ENCODE data around the gene LLCFC1. TPM values are rescaled to one million over a fixed set of nuclear protein-coding genes. Genes with fewer than 3 reads are reported as not detected.

LLCFC1 gene
- not detected for total RNA-seq

- ChIA-PET CTCF (no interaction called here), POLR2A (no interaction called here)
- H3K9me3 Mint-ChIP-seq (ENCODE audit: insufficient read depth) = no peaks in the 10 kb centered on the region
- DNase-seq (no peak), ATAC-seq (peak; percentile 30)
- H3K4me3 Mint-ChIP-seq = no peak within 1 kb of the TSS
- H3K4me1 Mint-ChIP-seq (ENCODE audit: low read depth) = no peaks in the 10 kb centered on the region
- H3K27ac Mint-ChIP-seq = no peak within 1 kb of the TSS
- H3K27me3 Mint-ChIP-seq (ENCODE audit: low read depth) = no peaks in the 10 kb centered on the region
- H3K36me3 Mint-ChIP-seq (ENCODE audit: low read depth) = no peaks in the 10 kb centered on the region
These were observed at the start of gene LLCFC1 for GRCh38 chr7:142939226-142939910. Gene LLCFC1, plus strand, starts transcription at chr7:142939484. Its CDS starts 138 bp downstream, at chr7:142939622.

- ChIA-PET CTCF (no interaction called here), POLR2A (no interaction called here)
- no peaks in the 10 kb centered on the region for H3K4me1 Mint-ChIP-seq (ENCODE audit: low read depth)
- H3K4me3 Mint-ChIP-seq = no peak overlapping the region
- DNase-seq = no peak
- H3K27ac Mint-ChIP-seq = no peak overlapping the region
- no peak for ATAC-seq
- H3K36me3 Mint-ChIP-seq (ENCODE audit: low read depth) = no peaks in the 10 kb centered on the region
- H3K9me3 Mint-ChIP-seq (ENCODE audit: insufficient read depth) = no peaks in the 10 kb centered on the region
- H3K27me3 Mint-ChIP-seq (ENCODE audit: low read depth) = no peaks in the 10 kb centered on the region
These were observed 49.5 kb upstream of the LLCFC1 start for GRCh38 chr7:142889816-142890215.

GRCh38 chr7:142890874-142891485 is 48.3 kb upstream of the LLCFC1 start:
- no peaks in the 10 kb centered on the region for H3K36me3 Mint-ChIP-seq (ENCODE audit: low read depth)

GRCh38 chr7:142891490-142892082 is 47.7 kb upstream of the LLCFC1 start:
- no peak overlapping the region for H3K27ac Mint-ChIP-seq
- no peaks in the 10 kb centered on the region for H3K9me3 Mint-ChIP-seq (ENCODE audit: insufficient read depth)
- no peaks in the 10 kb centered on the region for H3K36me3 Mint-ChIP-seq (ENCODE audit: low read depth)
- no peaks in the 10 kb centered on the region for H3K4me1 Mint-ChIP-seq (ENCODE audit: low read depth)
- no peak for DNase-seq
- H3K4me3 Mint-ChIP-seq = no peak overlapping the region
- H3K27me3 Mint-ChIP-seq (ENCODE audit: low read depth) = no peaks in the 10 kb centered on the region
- ATAC-seq = no peak
- POLR2A ChIA-PET = no interaction called here
- CTCF ChIA-PET = no interaction called here

More at GRCh38 chr7:142890874-142891485, 48.3 kb upstream of the LLCFC1 start:
- Mint-ChIP-seq H3K4me1 (ENCODE audit: low read depth) (no peaks in the 10 kb centered on the region), H3K4me3 (no peak overlapping the region), H3K27me3 (ENCODE audit: low read depth) (no peaks in the 10 kb centered on the region), H3K9me3 (ENCODE audit: insufficient read depth) (no peaks in the 10 kb centered on the region), H3K27ac (no peak overlapping the region)
- ChIA-PET CTCF (no interaction called here), POLR2A (no interaction called here)
- no peak for DNase-seq
- no peak for ATAC-seq

- ChIA-PET CTCF (no interaction called here), POLR2A (interaction anchor here (0.6 kb wide), 1 partner anchor 72 kb away, joined by 3 read pairs; no protein-coding TSS in a partner anchor)
- no peaks in the 10 kb centered on the region for H3K4me1 Mint-ChIP-seq (ENCODE audit: low read depth)
- H3K4me3 Mint-ChIP-seq = no peak overlapping the region
- DNase-seq (no peak), ATAC-seq (no peak)
- no peak overlapping the region for H3K27ac Mint-ChIP-seq
- no peaks in the 10 kb centered on the region for H3K27me3 Mint-ChIP-seq (ENCODE audit: low read depth)
- no peaks in the 10 kb centered on the region for H3K36me3 Mint-ChIP-seq (ENCODE audit: low read depth)
- no peaks in the 10 kb centered on the region for H3K9me3 Mint-ChIP-seq (ENCODE audit: insufficient read depth)
These were observed 46.3 kb upstream of the LLCFC1 start for GRCh38 chr7:142892951-142893350.

GRCh38 chr7:142894112-142894984 is 44.9 kb upstream of the LLCFC1 start:
- ChIA-PET POLR2A (interaction anchor here (0.8 kb wide), 1 partner anchor 20 kb away, joined by 3 read pairs; no protein-coding TSS in a partner anchor), CTCF (interaction anchor here (1.5 kb wide), 1 partner anchor 13 kb away, joined by 6 read pairs; no protein-coding TSS in a partner anchor)
- Mint-ChIP-seq H3K27ac (no peak overlapping the region), H3K9me3 (ENCODE audit: insufficient read depth) (no peaks in the 10 kb centered on the region), H3K4me3 (no peak overlapping the region), H3K27me3 (ENCODE audit: low read depth) (no peaks in the 10 kb centered on the region), H3K36me3 (ENCODE audit: low read depth) (no peaks in the 10 kb centered on the region), H3K4me1 (ENCODE audit: low read depth) (no peaks in the 10 kb centered on the region)
- ATAC-seq = no peak
- DNase-seq = no peak

- no peaks in the 10 kb centered on the region for H3K9me3 Mint-ChIP-seq (ENCODE audit: insufficient read depth)
- H3K36me3 Mint-ChIP-seq (ENCODE audit: low read depth) = no peaks in the 10 kb centered on the region
- CTCF ChIA-PET = interaction anchor here (1.5 kb wide), 1 partner anchor 14 kb away, joined by 6 read pairs; no protein-coding TSS in a partner anchor
- POLR2A ChIA-PET = interaction anchor here (0.8 kb wide), 1 partner anchor 21 kb away, joined by 3 read pairs; no protein-coding TSS in a partner anchor
- no peak overlapping the region for H3K27ac Mint-ChIP-seq
- no peak for ATAC-seq
- DNase-seq = no peak
- H3K4me1 Mint-ChIP-seq (ENCODE audit: low read depth) = no peaks in the 10 kb centered on the region
- peaks cover 3% of the 10 kb centered on the region for H3K27me3 Mint-ChIP-seq (ENCODE audit: low read depth)
- no peak overlapping the region for H3K4me3 Mint-ChIP-seq
These were observed 44.2 kb upstream of the LLCFC1 start for GRCh38 chr7:142894985-142895593.

- no peaks in the 10 kb centered on the region for H3K9me3 Mint-ChIP-seq (ENCODE audit: insufficient read depth)
- CTCF ChIA-PET = no interaction called here
- POLR2A ChIA-PET = no interaction called here
- H3K4me1 Mint-ChIP-seq (ENCODE audit: low read depth) = no peaks in the 10 kb centered on the region
- H3K27ac Mint-ChIP-seq = no peak overlapping the region
- H3K4me3 Mint-ChIP-seq = no peak overlapping the region
- peaks cover 4% of the 10 kb centered on the region for H3K27me3 Mint-ChIP-seq (ENCODE audit: low read depth)
- no peak for DNase-seq
- ATAC-seq = no peak
- no peaks in the 10 kb centered on the region for H3K36me3 Mint-ChIP-seq (ENCODE audit: low read depth)
These were observed 43.1 kb upstream of the LLCFC1 start for GRCh38 chr7:142896151-142896550.

- Mint-ChIP-seq H3K9me3 (ENCODE audit: insufficient read depth) (no peaks in the 10 kb centered on the region), H3K27ac (no peak overlapping the region), H3K27me3 (ENCODE audit: low read depth) (peaks cover 10% of the 10 kb centered on the region), H3K4me3 (no peak overlapping the region), H3K36me3 (ENCODE audit: low read depth) (no peaks in the 10 kb centered on the region), H3K4me1 (ENCODE audit: low read depth) (no peaks in the 10 kb centered on the region)
- DNase-seq (no peak), ATAC-seq (no peak)
- ChIA-PET CTCF (no interaction called here), POLR2A (no interaction called here)
These were observed 42.4 kb upstream of the LLCFC1 start for GRCh38 chr7:142896741-142897379.

- ChIA-PET CTCF (interaction anchor here (0.6 to 1.2 kb wide), 2 partner anchors 16 to 18 kb away, joined by 3 to 6 read pairs; no protein-coding TSS in a partner anchor), POLR2A (no interaction called here)
- H3K27ac Mint-ChIP-seq = no peak overlapping the region
- DNase-seq = no peak
- no peaks in the 10 kb centered on the region for H3K36me3 Mint-ChIP-seq (ENCODE audit: low read depth)
- no peak for ATAC-seq
- no peak overlapping the region for H3K4me3 Mint-ChIP-seq
- H3K27me3 Mint-ChIP-seq (ENCODE audit: low read depth) = peaks cover 15% of the 10 kb centered on the region
- H3K4me1 Mint-ChIP-seq (ENCODE audit: low read depth) = no peaks in the 10 kb centered on the region
- H3K9me3 Mint-ChIP-seq (ENCODE audit: insufficient read depth) = no peaks in the 10 kb centered on the region
These were observed 41.6 kb upstream of the LLCFC1 start for GRCh38 chr7:142897691-142898090.
